ENCODE measurements around the gene FMNL1. TPM values are rescaled to one million over a fixed set of nuclear protein-coding genes. Genes with fewer than 3 reads are reported as not detected.

Gene FMNL1
- total and polyA plus RNA-seq, 10 of the 15 experiments (the other 5 are each of a cell fraction or from before 2014, with no cell fraction given) = 3.3 to 108 (median 19.5) TPM

DNA sequence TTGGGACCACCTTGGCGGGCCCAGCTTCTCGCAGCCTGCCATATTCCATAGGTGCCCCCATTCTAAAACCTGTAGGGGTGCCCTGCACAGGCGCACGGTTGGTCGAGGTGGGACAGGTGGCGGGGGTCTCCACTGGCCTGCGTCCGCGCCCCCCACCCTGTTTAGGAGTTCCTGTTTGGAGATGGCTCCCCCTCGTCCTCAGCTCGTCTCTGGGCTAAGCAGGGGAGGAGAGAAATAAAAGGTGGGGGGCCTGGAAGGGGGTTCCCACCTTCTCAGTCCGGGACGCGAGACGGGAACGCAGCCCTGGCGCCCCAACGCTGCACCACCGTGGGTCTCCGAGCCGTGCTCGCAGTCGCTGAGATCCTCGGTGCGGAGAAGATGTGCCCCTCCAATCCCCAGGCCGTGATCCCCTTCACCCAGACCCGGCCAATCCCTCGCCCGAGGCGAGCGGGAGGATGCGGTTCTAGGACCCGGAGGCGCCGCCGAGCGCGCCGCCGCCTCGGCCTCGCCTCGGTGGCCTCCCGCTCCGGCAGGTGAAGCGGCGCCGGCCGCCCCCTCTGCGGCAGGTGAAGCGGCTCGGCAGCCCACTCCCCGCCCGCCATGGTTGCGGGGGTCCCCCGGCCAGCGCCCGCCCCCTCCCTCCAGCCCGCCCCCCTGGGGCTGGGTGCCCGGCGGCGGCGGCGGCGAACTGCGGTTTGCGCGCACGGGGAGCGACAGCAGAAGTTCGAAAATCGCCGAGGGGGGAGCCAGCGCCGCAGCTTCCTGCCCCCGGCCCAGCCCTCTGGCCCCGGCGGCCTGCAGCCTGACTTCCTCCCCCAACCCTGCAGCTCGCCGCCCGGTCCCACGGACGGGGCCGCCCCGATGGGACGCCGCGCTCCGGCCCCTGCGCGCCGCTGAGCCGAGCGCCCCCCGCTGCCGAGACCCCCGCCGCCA lies at the start of gene FMNL1 (continued):
- TF ChIP-seq, protein P1, sequence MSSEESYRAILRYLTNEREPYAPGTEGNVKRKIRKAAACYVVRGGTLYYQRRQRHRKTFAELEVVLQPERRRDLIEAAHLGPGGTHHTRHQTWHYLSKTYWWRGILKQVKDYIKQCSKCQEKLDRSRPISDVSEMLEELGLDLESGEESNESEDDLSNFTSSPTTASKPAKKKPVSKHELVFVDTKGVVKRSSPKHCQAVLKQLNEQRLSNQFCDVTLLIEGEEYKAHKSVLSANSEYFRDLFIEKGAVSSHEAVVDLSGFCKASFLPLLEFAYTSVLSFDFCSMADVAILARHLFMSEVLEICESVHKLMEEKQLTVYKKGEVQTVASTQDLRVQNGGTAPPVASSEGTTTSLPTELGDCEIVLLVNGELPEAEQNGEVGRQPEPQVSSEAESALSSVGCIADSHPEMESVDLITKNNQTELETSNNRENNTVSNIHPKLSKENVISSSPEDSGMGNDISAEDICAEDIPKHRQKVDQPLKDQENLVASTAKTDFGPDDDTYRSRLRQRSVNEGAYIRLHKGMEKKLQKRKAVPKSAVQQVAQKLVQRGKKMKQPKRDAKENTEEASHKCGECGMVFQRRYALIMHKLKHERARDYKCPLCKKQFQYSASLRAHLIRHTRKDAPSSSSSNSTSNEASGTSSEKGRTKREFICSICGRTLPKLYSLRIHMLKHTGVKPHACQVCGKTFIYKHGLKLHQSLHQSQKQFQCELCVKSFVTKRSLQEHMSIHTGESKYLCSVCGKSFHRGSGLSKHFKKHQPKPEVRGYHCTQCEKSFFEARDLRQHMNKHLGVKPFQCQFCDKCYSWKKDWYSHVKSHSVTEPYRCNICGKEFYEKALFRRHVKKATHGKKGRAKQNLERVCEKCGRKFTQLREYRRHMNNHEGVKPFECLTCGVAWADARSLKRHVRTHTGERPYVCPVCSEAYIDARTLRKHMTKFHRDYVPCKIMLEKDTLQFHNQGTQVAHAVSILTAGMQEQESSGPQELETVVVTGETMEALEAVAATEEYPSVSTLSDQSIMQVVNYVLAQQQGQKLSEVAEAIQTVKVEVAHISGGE (CRISPR knock-in tag; IDR thresholded peaks at IDR 0.05) = no peak
- TF ChIP-seq TCF12 (IDR thresholded peaks at IDR 0.05; ENCODE audit: low read depth, low read length) (0 out of 2 replicates have a peak, but pooled peaks have one; percentile 30), NFYB (IDR thresholded peaks at IDR 0.05; ENCODE audit: insufficient read depth, low read depth, low read length) (no peak), GATAD2B (conservative IDR thresholded peaks at IDR 0.05; ENCODE audit: low read depth) (peak; percentile 60; the same call in 1 of the 2 replicates), CBX3 (IDR thresholded peaks at IDR 0.05; ENCODE audit: borderline replicate concordance, low read depth) (no peak), SREBF2 (IDR thresholded peaks at IDR 0.05; ENCODE audit: low read length) (no peak), NR2C2 (IDR thresholded peaks at IDR 0.05; ENCODE audit: borderline replicate concordance, control insufficient read depth, insufficient read length, low read depth) (no peak), ZBED1 (IDR thresholded peaks at IDR 0.05; ENCODE audit: borderline replicate concordance) (no peak), TBL1XR1 (IDR thresholded peaks at IDR 0.05; ENCODE audit: low read depth, low read length) (no peak), SP1 (IDR thresholded peaks at IDR 0.05; ENCODE audit: low read depth, low read length) (peak; percentile 24), TCF3 (IDR thresholded peaks at IDR 0.05; ENCODE audit: borderline replicate concordance, insufficient read depth, low read depth, low read length) (0 out of 2 replicates have a peak, but pooled peaks have one; percentile 4), NR2F1 (conservative IDR thresholded peaks at IDR 0.05) (peak; percentile 58)
- TF ChIP-seq, protein P2, sequence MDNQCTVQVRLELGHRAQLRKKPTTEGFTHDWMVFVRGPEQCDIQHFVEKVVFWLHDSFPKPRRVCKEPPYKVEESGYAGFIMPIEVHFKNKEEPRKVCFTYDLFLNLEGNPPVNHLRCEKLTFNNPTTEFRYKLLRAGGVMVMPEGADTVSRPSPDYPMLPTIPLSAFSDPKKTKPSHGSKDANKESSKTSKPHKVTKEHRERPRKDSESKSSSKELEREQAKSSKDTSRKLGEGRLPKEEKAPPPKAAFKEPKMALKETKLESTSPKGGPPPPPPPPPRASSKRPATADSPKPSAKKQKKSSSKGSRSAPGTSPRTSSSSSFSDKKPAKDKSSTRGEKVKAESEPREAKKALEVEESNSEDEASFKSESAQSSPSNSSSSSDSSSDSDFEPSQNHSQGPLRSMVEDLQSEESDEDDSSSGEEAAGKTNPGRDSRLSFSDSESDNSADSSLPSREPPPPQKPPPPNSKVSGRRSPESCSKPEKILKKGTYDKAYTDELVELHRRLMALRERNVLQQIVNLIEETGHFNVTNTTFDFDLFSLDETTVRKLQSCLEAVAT (IDR thresholded peaks at IDR 0.05) = 0 out of 2 replicates have a peak, but pooled peaks have one; percentile 27
- TF ChIP-seq, protein P3, sequence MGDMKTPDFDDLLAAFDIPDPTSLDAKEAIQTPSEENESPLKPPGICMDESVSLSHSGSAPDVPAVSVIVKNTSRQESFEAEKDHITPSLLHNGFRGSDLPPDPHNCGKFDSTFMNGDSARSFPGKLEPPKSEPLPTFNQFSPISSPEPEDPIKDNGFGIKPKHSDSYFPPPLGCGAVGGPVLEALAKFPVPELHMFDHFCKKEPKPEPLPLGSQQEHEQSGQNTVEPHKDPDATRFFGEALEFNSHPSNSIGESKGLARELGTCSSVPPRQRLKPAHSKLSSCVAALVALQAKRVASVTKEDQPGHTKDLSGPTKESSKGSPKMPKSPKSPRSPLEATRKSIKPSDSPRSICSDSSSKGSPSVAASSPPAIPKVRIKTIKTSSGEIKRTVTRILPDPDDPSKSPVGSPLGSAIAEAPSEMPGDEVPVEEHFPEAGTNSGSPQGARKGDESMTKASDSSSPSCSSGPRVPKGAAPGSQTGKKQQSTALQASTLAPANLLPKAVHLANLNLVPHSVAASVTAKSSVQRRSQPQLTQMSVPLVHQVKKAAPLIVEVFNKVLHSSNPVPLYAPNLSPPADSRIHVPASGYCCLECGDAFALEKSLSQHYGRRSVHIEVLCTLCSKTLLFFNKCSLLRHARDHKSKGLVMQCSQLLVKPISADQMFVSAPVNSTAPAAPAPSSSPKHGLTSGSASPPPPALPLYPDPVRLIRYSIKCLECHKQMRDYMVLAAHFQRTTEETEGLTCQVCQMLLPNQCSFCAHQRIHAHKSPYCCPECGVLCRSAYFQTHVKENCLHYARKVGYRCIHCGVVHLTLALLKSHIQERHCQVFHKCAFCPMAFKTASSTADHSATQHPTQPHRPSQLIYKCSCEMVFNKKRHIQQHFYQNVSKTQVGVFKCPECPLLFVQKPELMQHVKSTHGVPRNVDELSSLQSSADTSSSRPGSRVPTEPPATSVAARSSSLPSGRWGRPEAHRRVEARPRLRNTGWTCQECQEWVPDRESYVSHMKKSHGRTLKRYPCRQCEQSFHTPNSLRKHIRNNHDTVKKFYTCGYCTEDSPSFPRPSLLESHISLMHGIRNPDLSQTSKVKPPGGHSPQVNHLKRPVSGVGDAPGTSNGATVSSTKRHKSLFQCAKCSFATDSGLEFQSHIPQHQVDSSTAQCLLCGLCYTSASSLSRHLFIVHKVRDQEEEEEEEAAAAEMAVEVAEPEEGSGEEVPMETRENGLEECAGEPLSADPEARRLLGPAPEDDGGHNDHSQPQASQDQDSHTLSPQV (IDR thresholded peaks at IDR 0.05) = no peak
